ENCODE results near the gene DGCR2.

The DGCR2 gene

DNA sequence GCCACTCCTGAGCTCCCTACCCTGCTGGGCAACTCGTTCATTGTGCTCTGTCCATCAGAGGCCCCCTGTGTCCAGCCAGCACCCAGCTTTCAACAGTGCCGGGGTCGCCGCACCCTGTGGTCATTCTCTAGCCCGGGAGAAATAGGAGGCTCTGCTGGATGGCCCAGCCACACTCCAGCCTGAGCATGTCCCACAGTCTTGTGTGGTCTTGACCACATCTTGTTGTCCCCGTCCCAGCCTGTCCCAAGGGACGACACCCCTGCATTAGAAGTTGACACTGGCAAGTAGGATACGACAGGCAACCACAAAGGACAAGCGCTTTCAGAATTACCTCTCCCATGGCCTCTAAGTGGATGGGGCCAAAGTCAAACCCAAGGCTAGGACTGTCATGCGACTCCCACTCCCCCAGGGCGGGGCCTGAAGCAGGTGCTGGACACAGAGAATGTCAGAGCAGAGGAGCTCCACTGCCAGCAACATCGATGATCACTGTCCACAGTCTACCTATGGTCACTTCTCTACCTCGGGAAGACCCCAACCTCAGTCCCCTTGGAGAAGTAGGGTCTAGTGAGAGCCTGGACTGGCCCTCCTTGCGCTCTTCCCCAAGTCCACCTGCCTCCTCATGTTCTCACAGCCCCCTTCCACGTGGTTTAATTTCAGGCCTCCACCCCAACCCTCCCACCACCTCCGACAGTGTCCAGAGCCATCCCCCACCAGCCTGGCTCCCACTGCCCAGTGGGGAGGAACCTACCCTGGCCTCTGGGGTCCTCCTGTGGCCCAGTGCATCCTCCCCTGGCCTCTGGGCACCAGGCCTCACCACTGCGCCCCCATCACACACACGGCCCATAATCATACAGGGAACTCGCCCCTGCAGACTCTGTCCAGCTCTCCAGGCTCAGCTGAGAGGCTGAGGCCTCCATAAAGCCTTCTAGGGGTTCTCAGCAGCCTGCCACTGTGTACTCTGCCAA, 4.4 kb upstream of the DGCR2 start:
- no peak for DNase-seq (ENCODE audit: low spot score)

DNA sequence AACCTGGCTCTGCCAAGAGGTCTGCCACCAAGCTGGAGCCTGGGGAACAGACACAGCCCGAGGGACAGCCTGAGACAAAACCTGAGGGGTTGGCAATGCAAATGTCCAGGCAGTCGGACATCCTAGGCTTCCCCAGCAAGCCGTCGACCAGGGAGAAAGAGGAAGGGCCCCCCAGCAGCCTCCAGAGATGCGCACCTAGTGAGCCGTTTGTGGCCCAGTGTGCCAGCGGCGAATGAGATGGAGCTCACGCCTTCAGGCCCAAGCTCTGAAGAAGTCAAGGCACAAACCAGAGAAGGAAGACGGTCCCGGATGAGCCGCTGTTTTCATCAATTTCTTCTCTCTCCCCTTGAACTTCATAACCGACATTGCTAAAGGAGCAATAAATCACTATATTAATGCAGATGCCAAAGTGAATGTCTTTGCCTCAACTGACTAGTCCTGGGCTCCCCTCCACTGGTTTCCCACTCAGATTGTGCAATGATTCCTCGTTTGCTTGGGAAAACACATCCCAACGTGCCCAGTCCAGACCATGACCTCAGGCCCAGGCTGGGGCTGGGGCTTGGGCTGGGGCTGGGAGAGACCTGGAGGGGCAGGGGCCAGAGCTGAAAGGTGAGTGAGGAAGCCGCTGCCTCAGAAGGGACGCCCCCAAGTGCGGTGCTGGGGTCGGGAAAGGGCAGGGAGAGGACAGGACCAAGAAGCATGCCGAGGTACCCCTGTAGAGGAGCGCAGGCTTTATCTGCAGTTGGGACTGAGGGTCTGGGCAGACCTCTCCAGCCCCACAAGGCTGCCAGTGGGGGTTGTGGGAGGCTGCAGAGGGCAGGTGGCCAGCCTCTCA, 3.5 kb upstream of the DGCR2 start:
- DNase-seq (ENCODE audit: low spot score), result no peak

DNA sequence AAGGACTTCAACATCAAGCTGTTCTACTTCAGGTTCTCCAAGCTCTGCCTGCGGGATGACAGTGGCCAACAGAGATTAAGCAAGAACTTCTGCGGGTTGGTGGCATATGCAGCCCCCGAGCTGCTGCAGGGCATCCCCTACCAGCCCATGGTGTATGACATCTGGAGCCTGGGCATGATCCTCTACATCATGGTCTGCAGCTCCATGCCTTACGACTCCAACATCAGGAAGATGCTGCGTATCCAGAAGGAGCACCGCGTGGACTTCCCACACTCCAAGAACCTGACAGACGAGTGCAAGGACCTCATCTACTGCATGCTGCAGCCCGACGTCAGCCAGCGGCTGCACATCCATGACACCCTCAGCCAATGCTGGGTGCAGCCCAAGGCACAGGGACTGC, 2.8 kb upstream of the DGCR2 start:
- DNase-seq (ENCODE audit: low spot score), result no peak

GRCh38 chr22:19124377-19124776, 2.2 kb upstream of the DGCR2 start:
- DNase-seq (ENCODE audit: low spot score), result no peak

DNA sequence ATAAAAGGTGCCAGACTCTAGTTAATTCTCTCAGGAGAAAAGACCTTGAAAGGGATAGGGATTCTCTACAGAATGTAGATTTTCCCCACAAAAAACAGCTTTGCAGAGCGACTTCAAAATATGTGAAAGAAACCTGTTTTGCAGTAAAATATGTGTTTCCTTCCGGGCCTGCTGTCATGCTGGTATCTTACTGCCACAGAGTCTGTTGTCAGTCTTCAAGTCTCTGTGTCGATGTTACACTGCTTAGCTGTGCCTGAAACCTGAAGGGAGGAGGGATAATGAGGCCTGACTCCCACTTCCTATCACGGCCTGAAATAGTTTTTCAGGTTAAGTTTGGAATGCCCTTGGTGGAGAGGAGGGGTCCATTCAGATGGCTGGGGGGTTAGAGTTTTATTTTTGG, 1.7 kb upstream of the DGCR2 start:
- DNase-seq (ENCODE audit: low spot score), result no peak

DNA sequence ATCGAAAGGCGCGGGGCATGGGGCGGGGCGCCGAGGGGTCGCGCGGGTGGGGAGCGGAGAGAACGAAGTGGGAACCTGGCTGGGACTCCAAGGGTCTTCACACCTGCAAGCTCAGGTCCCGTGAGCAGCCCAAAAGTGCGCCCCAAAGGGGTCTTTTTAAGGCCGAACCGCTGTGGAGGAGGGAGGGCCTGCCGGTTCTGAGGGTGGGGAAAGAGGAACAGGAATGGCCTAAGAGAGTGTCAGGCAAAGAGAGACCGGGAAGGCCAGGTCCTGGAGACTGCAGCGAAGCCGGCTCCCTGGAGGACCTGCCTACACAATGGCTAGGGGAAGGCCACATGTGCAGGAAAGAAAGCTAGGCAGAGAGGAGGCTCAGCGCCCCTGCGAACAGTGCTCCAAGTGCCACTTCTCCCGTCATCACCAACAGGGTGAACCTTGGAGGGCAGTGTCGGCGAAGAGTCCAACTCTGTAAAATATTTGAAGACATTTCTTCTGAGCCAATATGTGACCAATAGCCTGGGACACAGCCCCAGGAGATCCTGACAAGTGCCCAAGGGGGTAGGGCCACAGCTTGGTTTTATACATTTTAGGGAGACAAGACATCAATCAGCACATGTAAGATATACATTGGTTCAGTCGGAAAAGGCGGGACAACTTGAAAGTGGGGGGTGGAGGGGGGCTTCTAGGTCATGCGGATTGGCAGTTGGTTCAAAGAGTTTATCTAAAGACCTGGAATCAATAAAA, 710 bp upstream of the DGCR2 start:
- peak; percentile 50 for DNase-seq (ENCODE audit: low spot score)

GRCh38 chr22:19121631-19122142, 525 bp downstream of the DGCR2 start:
- peak; percentile 42 for DNase-seq (ENCODE audit: low spot score)

- DNase-seq (ENCODE audit: low spot score), result peak; percentile 68
These were observed 1.2 kb downstream of the DGCR2 start for GRCh38 chr22:19120829-19121630.

- no peak for DNase-seq (ENCODE audit: low spot score)
These were observed 2.3 kb downstream of the DGCR2 start for GRCh38 chr22:19119949-19120348.

DNA sequence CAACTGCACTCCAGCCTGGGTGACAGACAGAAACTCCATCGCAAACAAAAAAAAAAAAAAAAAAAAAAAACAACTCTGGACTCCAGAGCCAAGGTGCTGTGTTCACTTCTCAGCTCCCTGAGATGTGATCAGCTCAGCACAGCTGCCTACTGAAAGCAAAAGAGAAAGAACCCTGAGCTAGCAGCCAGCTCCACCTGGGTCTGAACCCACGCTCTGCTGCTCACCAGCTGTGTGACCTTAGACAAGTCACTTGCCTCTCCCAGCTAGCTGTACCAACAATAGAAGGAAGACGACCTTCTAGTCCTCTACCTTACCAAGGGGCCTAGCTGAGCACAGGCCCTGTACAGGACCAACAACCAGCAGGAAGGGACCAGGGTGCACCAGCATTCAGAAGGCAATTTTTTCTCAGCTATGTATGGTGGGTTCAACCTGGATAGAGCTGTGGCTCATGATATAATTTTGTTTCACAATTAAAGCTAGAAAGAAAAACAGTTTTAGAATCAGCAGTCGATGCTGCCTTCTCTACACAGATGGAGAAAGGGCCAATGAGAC, 3.8 kb downstream of the DGCR2 start:
- DNase-seq (ENCODE audit: low spot score), result no peak

GRCh38 chr22:19117111-19117512, 5.1 kb downstream of the DGCR2 start:
- DNase-seq (ENCODE audit: low spot score), result no peak

- DNase-seq (ENCODE audit: low spot score), result no peak
These were observed 6.6 kb downstream of the DGCR2 start for GRCh38 chr22:19115628-19116027.

DNA sequence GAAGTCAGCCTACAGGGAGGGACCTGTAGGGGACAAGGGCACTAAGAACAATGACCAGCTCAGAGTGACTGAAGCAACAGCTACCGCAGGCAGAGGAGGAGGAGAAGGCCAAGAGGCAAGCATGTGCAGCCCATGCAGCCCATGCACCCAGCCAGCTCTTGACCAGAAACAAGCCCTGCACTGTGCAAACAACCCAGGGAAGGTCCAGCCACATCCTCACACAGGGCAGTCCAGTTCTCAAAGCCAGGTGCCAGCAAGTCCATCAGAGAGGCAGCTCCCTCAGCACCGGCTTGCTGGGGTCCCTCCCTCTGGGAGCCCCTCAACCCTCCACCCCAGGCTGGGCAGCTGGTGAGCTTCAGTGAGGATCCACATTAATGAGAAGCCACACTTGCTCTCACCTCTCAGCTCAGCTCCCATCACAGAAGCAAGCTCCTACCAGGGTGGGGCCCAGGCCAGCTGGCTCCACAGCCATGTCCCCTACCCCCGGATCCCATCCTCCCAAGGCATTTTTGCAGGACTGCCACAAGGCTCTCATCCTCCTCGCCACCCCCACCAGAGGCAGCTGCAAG, 7.1 kb downstream of the DGCR2 start:
- no peak for DNase-seq (ENCODE audit: low spot score)

DNA sequence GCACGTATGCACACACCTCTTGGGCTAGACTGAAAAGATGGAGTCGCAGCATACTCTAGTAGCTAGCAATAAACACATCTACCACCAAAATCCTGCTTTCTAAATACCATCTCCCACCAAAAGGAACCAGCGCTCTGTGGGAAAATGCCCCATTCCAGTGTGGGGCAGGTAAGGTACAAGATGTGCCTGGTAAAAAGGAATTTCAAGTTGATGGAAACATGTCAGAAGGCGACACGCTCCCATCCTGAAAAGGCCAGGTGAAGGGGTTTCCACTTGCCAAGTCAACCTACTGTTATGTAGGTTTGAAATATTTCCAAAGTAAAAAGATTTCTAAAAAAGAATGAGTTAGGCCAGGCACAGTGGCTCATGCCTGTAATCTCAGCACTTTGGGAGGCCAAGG, 8.8 kb downstream of the DGCR2 start:
- DNase-seq (ENCODE audit: low spot score), result no peak

- DNase-seq (ENCODE audit: low spot score), result no peak
These were observed 10.6 kb downstream of the DGCR2 start for GRCh38 chr22:19111584-19111983.

DNA sequence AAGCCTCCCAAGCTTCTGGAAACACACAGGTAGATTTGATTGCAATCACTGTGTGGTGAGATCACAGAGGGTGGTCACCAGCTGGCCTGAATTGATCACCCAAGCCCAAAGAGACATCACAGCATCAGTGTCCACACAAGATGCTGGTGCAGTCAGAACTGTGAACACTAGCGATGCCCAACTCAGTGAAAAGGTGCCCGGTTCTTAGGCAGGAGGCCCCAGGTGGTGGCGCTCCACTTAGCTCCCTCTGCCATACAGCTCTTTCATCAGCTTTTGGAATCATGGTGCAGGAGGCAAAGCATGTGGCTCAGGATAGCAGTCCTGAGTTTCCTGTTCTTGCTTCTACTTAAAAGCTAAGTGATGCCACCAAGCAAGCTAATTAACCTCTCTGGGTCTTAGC, 11.1 kb downstream of the DGCR2 start:
- no peak for DNase-seq (ENCODE audit: low spot score)

DNA sequence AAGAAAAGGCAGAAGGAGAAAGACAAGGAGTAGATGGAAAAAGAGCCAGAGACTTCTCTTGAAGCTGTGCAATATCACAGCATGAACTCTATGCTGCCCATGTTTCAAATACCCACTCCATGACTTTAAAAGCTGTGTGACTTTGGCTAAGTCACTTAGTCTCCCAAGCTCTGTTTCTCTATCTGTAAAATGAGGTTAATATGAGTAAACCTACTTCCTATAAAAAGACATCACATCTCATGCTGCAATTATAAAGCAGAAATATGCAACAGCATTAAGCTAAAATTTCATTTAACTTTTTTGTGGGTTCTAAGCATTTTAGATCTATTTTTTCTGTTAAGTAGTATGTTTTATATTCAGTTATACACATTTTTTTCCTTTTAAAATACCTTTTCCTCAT, 11.6 kb downstream of the DGCR2 start:
- no peak for DNase-seq (ENCODE audit: low spot score)

DNA sequence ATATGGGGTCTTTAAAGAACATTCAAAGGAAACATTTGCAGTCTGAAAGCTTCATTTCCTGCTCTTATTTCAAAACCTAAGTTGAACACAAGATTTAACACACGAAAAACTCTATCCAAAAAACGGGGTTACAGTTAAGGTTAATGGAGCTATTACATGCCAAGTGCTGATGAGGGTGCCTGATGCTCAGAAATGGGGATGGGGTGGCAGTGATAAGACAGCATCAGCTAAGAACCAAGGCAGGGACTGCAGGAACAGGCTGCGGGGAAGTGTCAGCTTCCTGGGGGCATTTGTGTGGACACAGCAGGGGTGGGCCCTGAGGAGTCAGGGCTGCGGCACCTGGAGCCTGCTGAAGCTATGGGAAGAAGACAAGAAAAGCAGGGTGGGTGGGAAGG, 12.2 kb downstream of the DGCR2 start:
- DNase-seq (ENCODE audit: low spot score), result no peak

GRCh38 chr22:19109198-19110063, 12.8 kb downstream of the DGCR2 start:
- DNase-seq (ENCODE audit: low spot score), result no peak

DNA sequence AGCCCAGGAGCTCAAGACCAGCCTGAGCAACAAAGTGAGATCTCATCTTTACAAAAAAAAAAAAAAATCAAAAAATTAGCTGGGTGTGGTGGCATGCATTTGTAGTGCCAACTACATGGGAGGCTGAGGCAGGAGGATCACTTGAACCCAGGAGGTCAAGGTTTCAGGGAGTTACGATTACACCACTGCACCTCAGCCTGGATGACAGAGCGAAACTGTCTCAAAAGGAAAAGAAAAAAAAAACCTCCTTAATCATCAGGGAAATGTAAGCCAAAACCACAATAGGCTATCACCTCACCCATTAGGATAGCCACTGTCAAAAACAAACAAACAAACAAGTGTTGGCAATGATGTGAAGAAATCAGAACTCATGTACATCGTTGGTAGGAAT, 13.4 kb downstream of the DGCR2 start:
- no peak for DNase-seq (ENCODE audit: low spot score)
